ENCODE data around the gene GGCX. TPM values are rescaled to one million over a fixed set of nuclear protein-coding genes. Genes with fewer than 3 reads are reported as not detected.
A peak's percentile ranks its signal among the peaks of the same experiment; 100 is the strongest.
"Not testable (repeated sequence)": the region's sequence is repeated elsewhere in the genome, so short reads cannot be mapped to it uniquely, and the experiment has no call there.

GGCX gene
- total RNA-seq, 1 experiment from 2014 or later: 60.5 TPM

DNA sequence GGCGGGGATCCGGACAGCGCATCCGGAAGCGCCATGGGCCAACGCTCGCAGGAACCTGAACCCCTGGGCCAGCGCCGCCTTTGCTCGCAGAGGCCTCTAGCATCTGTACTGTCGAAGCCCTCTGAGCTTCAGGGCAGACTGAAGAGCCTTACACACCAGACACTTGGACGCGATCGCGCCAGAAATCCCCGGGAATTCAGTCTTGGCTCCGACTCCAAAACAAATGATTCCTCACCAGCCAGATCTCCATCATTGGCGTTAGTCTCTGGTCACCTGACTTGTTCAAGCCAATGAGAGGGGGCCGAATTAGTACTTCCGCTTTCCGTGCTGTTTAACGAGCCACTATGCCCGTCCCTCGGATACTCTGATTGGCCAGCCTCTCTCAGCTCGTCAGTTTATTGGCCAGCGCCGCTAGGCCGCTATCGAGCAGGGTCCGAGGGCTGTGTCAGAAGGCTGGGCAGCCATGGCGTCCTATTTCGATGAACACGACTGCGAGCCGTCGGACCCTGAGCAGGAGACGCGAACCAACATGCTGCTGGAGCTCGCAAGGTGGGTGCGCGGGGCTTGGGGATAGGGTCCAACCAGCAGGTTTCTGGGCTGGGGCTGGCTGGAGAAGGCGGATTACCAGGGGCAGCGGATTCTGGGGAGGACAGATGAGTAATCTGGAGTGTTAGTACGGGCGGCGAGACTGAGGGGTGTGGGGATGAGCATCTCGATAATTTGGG lies 34.2 kb upstream of the GGCX start, which contains the start of gene RNF181:
Gene RNF181, plus strand, starts transcription at position 445 of the 725 bp plus-strand sequence. Its CDS starts 19 bp downstream, at position 464.
- CTCF ChIA-PET: interaction anchor here (0.6 kb wide), 1 partner anchor 189 kb away, joined by 3 read pairs; no protein-coding TSS in a partner anchor
- Histone ChIP-seq H3K27ac (ENCODE audit: low read depth, low read length, poor library complexity, severe bottlenecking) (peak within 1 kb of the TSS; percentile 83), H3K36me3 (ENCODE audit: insufficient read depth, low read length, poor library complexity, severe bottlenecking) (peaks cover 17% of the 10 kb centered on the region), H3K9me3 (ENCODE audit: low read depth, low read length, poor library complexity, severe bottlenecking) (no peaks in the 10 kb centered on the region), H3K4me3 (ENCODE audit: low read depth, low read length, poor library complexity, severe bottlenecking) (peak within 1 kb of the TSS; percentile 82), H3K27me3 (replicated peaks; ENCODE audit: insufficient read depth, low read depth, low read length, poor library complexity) (no peaks in the 10 kb centered on the region), H3K4me1 (ENCODE audit: insufficient read depth, low read length, poor library complexity, severe bottlenecking) (no peaks in the 10 kb centered on the region)
- BruUV-seq (replicated peaks): no TSS peak
- POLR2A ChIA-PET (ENCODE audit: low non-redundant PET): interaction anchor here (0.5 to 0.6 kb wide), 3 partner anchors 14 to 49 kb away, joined by 3 to 7 read pairs (median 3); no protein-coding TSS in a partner anchor
- peak; percentile 98 for DNase-seq (ENCODE audit: low spot score)
- intact Hi-C loops (cut with micrococcal nuclease; ENCODE audit: unreplicated experiment): no loop called here
- TF ChIP-seq EZH2 (IDR thresholded peaks at IDR 0.05; ENCODE audit: borderline replicate concordance, low read depth, low read length, poor library complexity, severe bottlenecking) (no peak), CTCF (conservative IDR thresholded peaks at IDR 0.05; ENCODE audit: low read depth, low read length) (no peak)

DNA sequence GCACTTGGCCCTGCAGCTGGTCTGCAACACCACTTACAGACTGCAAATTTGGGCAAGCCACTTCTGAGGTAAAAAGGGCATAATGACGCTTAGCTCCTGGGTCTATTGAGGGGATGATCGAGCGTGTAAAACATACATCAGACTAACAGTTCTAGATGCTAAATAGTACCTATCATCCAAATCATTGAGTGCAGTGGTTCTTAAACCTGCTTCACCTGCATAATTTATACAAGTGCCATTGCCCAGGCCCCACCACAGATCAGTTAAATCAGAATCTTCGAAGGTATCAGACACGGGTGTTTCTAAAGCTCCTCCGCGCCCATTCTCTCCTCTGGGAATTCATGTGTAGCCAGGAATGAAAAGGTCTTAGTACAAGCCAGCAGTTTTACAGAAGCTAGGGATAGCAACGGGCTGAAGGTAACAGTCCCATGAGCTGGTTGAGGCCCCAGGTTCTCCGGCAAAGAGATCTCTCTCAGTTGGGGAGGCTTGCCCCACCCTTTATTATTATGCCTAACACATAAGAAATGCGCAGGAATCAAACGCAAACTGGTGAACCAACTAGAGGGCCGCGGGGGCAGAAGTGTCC lies 33.5 kb upstream of the GGCX start:
- H3K9me3 ChIP-seq (ENCODE audit: low read depth, low read length, poor library complexity, severe bottlenecking): no peaks in the 10 kb centered on the region
- H3K4me1 ChIP-seq (ENCODE audit: insufficient read depth, low read length, poor library complexity, severe bottlenecking): no peaks in the 10 kb centered on the region
- intact Hi-C loops (cut with micrococcal nuclease; ENCODE audit: unreplicated experiment): no loop called here
- H3K27ac ChIP-seq (ENCODE audit: low read depth, low read length, poor library complexity, severe bottlenecking): peak overlapping the region; percentile 83
- no peak for TF ChIP-seq EZH2 (IDR thresholded peaks at IDR 0.05; ENCODE audit: borderline replicate concordance, low read depth, low read length, poor library complexity, severe bottlenecking)
- no peak for TF ChIP-seq CTCF (conservative IDR thresholded peaks at IDR 0.05; ENCODE audit: low read depth, low read length)
- H3K27me3 ChIP-seq (replicated peaks; ENCODE audit: insufficient read depth, low read depth, low read length, poor library complexity): no peaks in the 10 kb centered on the region
- H3K36me3 ChIP-seq (ENCODE audit: insufficient read depth, low read length, poor library complexity, severe bottlenecking): peaks cover 17% of the 10 kb centered on the region
- no peak for DNase-seq (ENCODE audit: low spot score)
- ChIA-PET POLR2A (ENCODE audit: low non-redundant PET) (interaction anchor here (0.6 kb wide), 2 partner anchors 14 to 48 kb away, joined by 3 read pairs; no protein-coding TSS in a partner anchor), CTCF (interaction anchor here (0.6 kb wide), 1 partner anchor 188 kb away, joined by 3 read pairs; no protein-coding TSS in a partner anchor)
- BruUV-seq (replicated peaks): TSS peak; percentile 94
- peak overlapping the region; percentile 82 for H3K4me3 ChIP-seq (ENCODE audit: low read depth, low read length, poor library complexity, severe bottlenecking)

GRCh38 chr2:85593023-85593422 lies 31.7 kb upstream of the GGCX start:
- peaks cover 11% of the 10 kb centered on the region for H3K36me3 ChIP-seq (ENCODE audit: insufficient read depth, low read length, poor library complexity, severe bottlenecking)
- no peak overlapping the region for H3K4me3 ChIP-seq (ENCODE audit: low read depth, low read length, poor library complexity, severe bottlenecking)
- BruUV-seq (replicated peaks): no TSS peak
- intact Hi-C loops (cut with micrococcal nuclease; ENCODE audit: unreplicated experiment): no loop called here
- ChIA-PET POLR2A (ENCODE audit: low non-redundant PET) (no interaction called here), CTCF (interaction anchor here (0.6 kb wide), 1 partner anchor 291 kb away, joined by 4 read pairs; no protein-coding TSS in a partner anchor)
- TF ChIP-seq EZH2 (IDR thresholded peaks at IDR 0.05; ENCODE audit: borderline replicate concordance, low read depth, low read length, poor library complexity, severe bottlenecking): no peak
- H3K27me3 ChIP-seq (replicated peaks; ENCODE audit: insufficient read depth, low read depth, low read length, poor library complexity): no peaks in the 10 kb centered on the region
- no peak overlapping the region for H3K27ac ChIP-seq (ENCODE audit: low read depth, low read length, poor library complexity, severe bottlenecking)
- H3K9me3 ChIP-seq (ENCODE audit: low read depth, low read length, poor library complexity, severe bottlenecking): no peaks in the 10 kb centered on the region
- peaks cover 8% of the 10 kb centered on the region for H3K4me1 ChIP-seq (ENCODE audit: insufficient read depth, low read length, poor library complexity, severe bottlenecking)
- DNase-seq (ENCODE audit: low spot score): no peak

- intact Hi-C loops (cut with micrococcal nuclease; ENCODE audit: unreplicated experiment); H3K4me3 ChIP-seq (ENCODE audit: low read depth, low read length, poor library complexity, severe bottlenecking); H3K27ac ChIP-seq (ENCODE audit: low read depth, low read length, poor library complexity, severe bottlenecking); H3K9me3 ChIP-seq (ENCODE audit: low read depth, low read length, poor library complexity, severe bottlenecking); CTCF ChIA-PET; H3K27me3 ChIP-seq (replicated peaks; ENCODE audit: insufficient read depth, low read depth, low read length, poor library complexity); BruUV-seq (replicated peaks); H3K36me3 ChIP-seq (ENCODE audit: insufficient read depth, low read length, poor library complexity, severe bottlenecking); DNase-seq (ENCODE audit: low spot score): not testable (repeated sequence)
- peaks cover 15% of the 10 kb centered on the region for H3K4me1 ChIP-seq (ENCODE audit: insufficient read depth, low read length, poor library complexity, severe bottlenecking)
- POLR2A ChIA-PET (ENCODE audit: low non-redundant PET): interaction anchor here (0.5 kb wide), 1 partner anchor 570 kb away, joined by 6 read pairs; no protein-coding TSS in a partner anchor
Measured at GRCh38 chr2:85592299-85592698, 31.0 kb upstream of the GGCX start.
